ENCODE data around the gene MAMSTR.

MAMSTR gene

DNA sequence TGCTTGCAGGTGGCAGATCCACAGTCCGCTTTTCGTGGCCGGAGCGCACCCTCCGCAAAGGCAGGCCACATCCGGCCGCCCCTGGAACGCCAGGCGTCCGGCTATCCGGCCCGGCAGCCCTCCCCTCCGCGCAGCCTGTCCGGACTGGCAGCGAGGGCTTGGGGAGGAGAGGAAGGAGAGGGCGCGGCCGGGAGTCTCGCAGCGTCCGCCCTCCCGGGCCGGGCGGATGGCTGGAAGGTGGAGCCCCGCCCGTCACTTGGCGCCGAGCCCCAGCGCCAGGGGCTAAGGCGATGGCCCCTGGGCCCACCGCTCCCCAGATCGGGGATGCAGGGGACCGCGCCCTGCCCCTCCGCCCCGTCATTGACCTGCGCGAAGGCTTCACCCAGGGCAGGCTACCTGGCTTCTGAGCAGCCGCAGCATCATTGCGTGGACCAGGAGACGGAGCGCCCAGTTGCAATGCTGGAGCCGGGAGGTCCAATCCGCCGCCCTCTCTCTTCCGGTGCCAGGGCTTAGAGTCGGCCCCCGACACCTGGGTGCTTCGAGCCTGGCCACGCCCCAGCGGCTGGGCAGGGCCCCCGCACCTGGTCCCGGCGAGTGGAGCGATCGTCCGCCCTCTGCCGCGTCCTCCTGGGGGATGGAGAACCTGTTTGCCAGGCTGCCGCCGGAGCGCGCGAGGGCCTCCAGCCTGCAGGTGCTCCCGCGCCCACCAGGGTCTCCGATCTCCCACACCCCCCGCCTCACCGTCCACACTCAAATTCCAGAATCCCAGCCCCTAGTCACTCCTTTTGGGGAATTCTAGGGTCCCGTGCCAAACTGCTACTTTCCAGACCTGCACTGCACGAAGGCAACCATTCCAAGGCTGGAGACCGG, 33.2 kb upstream of the MAMSTR start, which contains the start of gene FUT1:
TSS of gene FUT1 (minus strand) at position 146 of the 870 bp plus-strand sequence. CDS start 1,360 bp downstream, outside the sequence.
- Mint-ChIP-seq H3K4me1 (ENCODE audit: low read depth in 2 of 2) (peaks cover 8 to 14% of the 10 kb centered on the region in 2 donors), H3K27me3 (peaks cover 34 to 71% of the 10 kb centered on the region in 2 donors), H3K36me3 (ENCODE audit: insufficient read depth) (no peaks in the 10 kb centered on the region), H3K27ac (no peak within 1 kb of the TSS), H3K9me3 (no peaks in the 10 kb centered on the region), H3K4me3 (peak within 1 kb of the TSS; percentile 73 to 76)
- ATAC-seq (replicated peaks) (peak; percentile 76), DNase-seq (peak in 1 of 3 experiments; percentile 18)

DNA sequence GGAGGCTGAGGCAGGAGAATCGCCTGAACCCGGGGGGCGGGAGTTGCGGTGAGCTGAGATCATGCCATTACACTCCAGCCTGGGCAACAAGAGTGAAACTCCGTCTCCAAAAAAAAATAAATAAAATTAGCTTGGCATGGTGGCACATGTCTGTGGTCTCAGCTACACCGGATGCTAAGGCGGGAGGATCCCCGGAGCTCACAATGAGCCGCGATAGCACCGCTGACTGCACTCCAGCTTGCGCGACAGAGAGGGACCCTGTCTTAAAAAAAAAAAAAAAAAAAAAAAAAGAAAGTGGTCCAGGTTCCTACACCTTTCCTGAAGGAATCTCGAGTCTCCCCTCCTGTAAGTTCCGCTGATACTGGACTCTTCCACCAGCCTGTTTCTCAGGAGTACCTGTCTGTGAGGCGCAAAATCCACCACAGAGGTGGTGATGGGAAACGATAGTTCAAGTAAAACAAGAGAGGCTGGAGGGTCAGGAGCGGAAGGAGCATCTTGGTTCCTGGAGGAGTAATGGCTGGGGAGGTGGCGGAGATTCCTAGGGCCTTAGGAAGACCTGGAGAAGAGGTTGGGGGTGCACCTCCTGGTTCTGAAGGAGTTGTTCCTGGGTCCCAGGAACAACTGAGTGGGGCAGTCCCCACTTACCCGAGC, 32.4 kb upstream of the MAMSTR start:
- Mint-ChIP-seq H3K9me3 (no peaks in the 10 kb centered on the region), H3K4me3 (peak overlapping the region; percentile 73 to 76), H3K4me1 (ENCODE audit: low read depth in 2 of 2) (peaks cover 8 to 14% of the 10 kb centered on the region in 2 donors), H3K27ac (no peak overlapping the region), H3K36me3 (ENCODE audit: insufficient read depth) (peaks cover 3% of the 10 kb centered on the region), H3K27me3 (peaks cover 34 to 79% of the 10 kb centered on the region in 2 donors)
- ATAC-seq (replicated peaks): no peak
- no peak for DNase-seq

DNA sequence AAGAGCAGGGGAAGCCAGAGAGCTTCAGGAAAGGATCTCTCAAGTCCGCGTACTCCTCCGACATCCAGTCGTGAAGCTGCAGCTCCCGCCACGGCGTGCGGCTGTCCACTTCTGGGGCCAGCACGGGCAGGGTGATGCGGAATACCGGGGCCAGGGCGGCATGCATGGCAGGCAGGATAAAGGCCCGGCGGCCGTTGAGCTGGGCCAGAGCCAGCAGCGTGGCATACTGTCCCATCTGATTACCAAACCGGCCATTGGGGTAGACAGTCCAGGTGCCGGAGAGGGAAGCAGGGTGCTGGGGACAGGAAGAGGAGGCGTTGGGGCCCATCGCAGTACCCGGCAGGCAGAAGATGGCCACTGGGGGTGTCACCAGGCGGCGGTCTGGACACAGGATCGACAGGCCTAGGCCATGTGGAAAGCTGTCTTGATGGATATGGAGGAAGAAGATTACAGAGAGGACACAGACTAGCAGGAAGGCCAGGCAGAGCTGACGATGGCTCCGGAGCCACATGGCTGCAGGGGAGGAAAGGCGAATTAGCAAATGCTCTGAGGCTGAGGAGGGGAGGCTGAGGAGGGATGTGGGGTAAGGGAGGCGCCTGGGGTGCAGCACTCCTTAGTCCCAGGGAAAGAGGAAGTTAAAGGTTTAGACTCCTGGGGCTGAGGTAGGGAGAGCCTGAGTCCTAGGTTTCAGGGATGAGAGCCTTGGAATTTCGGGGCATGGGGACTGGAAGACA, 31.4 kb upstream of the MAMSTR start:
- Mint-ChIP-seq H3K9me3 (no peaks in the 10 kb centered on the region), H3K27me3 (peaks cover 40 to 81% of the 10 kb centered on the region in 2 donors), H3K27ac (no peak overlapping the region), H3K4me3 (peak overlapping the region; percentile 24 to 52), H3K4me1 (ENCODE audit: low read depth in 2 of 2) (peaks cover 8 to 17% of the 10 kb centered on the region in 2 donors), H3K36me3 (ENCODE audit: insufficient read depth) (peaks cover 3% of the 10 kb centered on the region)
- ATAC-seq (replicated peaks) (no peak), DNase-seq (no peak)

DNA sequence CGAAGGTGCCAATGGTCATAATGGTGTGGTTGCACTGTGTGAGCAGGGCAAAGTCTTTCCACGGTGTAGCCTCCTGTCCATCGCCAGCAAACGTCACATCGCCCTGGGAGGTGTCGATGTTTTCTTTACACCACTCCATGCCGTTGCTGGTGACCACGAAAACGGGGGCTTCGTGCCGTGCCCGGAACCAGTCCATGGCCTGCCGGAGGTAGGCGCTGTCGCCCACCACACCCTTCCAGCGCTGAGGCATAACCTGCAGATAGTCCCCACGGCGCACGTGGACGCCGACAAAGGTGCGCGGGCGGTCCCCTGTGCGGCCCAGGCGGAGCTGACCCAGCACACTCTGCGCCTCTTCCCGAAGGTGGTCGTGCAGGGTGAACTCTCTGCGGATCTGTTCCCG, 30.8 kb upstream of the MAMSTR start:
- Mint-ChIP-seq H3K4me1 (ENCODE audit: low read depth in 2 of 2) (peaks cover 10 to 18% of the 10 kb centered on the region in 2 donors), H3K36me3 (ENCODE audit: insufficient read depth) (peaks cover 3% of the 10 kb centered on the region), H3K27me3 (peaks cover 46 to 81% of the 10 kb centered on the region in 2 donors), H3K27ac (no peak overlapping the region), H3K4me3 (no peak overlapping the region), H3K9me3 (no peaks in the 10 kb centered on the region)
- DNase-seq (no peak), ATAC-seq (replicated peaks) (no peak)

DNA sequence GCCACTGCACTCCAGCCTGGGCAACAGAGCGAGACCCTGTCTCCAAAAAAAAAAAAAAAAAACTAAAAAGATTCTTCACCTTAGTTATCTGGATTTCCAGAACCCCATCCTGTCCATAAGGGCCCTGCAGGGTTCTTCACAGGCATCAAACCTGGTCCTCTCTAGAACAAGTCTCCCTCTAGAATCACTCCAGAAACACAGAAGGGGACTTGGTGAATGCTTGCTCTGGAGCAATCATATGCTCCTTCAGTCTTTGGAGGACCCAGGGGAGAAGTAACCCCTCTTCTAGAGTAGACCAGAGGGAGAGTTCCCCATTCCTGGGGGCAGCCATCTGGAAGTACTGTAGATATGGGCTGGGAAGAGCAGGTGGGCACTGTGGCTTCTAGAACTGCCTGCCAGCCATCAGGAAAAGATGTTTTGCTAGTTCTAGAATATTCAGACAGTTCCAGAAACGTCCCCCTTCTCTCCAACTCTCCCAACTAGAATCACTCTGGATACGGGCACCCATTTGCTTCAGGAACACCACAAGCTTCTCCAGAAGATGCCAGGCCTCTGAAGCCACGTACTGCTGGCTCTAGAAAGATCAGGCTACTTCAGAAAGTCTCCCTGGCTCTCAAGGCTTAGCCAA, 30.2 kb upstream of the MAMSTR start:
- ATAC-seq (replicated peaks) (no peak), DNase-seq (no peak)
- no peaks in the 10 kb centered on the region for H3K9me3 Mint-ChIP-seq
- H3K4me1 Mint-ChIP-seq (ENCODE audit: low read depth in 2 of 2): peaks cover 10 to 18% of the 10 kb centered on the region in 2 donors
- peaks cover 3% of the 10 kb centered on the region for H3K36me3 Mint-ChIP-seq (ENCODE audit: insufficient read depth)
- H3K27ac Mint-ChIP-seq: no peak overlapping the region
- H3K4me3 Mint-ChIP-seq: no peak overlapping the region
- peaks cover 42 to 77% of the 10 kb centered on the region in 2 donors for H3K27me3 Mint-ChIP-seq

DNA sequence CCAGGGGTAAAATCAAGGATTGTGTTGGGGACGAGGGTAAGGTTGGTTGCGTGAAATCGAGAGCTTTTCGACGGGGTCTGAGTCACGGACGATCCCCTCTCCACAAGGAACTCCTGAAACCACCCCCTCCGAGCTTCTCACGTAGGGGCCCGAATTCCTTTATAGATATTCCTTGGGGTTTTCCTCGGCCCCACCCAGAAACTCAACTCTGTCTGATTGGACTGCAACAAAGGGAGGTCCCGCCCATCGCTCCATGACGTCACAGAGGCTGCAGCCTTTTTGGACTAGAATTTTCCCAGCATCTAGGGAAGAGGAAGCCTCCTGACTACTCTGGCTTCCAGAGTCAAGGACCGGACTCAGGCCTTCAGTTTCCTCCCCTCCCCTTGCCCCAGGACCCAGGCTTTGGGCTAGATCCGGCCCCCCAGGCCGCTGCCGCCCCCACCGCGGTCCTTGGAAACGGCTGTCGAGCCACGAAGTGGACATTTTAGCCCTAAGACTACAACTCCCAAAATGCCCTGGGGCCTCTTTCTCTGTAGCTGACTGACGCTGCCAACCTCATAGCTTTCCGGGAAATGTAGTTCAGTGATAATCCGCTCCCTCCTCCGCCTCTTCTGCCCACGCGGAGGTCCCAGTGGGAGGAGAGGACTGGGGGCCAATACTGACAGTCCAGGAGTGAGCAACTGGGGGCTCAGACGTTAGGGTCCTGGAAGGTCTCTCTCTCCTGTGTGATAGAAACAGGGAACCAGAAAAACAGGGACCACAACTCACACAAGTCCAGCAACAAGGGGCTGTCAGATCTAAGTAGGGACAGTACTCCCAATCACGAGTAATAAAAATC, 27.4 kb upstream of the MAMSTR start, which contains the start of gene IZUMO1:
TSS of gene IZUMO1 (minus strand) at position 172 of the 838 bp plus-strand sequence. CDS start 1,050 bp downstream, outside the sequence.
- DNase-seq (peak; percentile 34 to 46 (median 38)), ATAC-seq (replicated peaks) (peak; percentile 77)
- Mint-ChIP-seq H3K4me3 (no peak within 1 kb of the TSS), H3K36me3 (ENCODE audit: insufficient read depth) (peaks cover 3% of the 10 kb centered on the region), H3K4me1 (ENCODE audit: low read depth in 2 of 2) (peaks cover 2 to 6% of the 10 kb centered on the region in 2 donors), H3K27ac (no peak within 1 kb of the TSS), H3K9me3 (no peaks in the 10 kb centered on the region), H3K27me3 (peaks cover 25 to 64% of the 10 kb centered on the region in 2 donors)

DNA sequence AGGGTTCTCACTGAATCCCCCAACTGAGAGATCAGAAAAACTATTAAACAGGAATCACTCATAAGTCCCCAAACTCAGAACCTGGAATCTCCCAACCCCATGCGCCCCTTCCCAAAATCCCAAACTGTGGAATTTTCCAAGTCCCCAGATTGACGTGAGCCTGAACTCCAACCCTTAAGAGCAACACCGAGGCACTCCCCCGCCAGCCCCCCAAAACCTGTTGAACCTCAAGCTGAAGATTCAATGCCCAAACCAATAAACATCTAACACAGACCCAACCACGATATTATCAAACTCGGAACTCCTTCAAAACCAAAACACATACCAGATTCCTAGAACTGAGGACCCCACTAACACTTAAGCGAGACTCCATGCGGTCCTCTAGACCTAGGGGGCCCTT, 26.6 kb upstream of the MAMSTR start:
- Mint-ChIP-seq H3K27ac (no peak overlapping the region), H3K4me3 (no peak overlapping the region), H3K36me3 (ENCODE audit: insufficient read depth) (peaks cover 3% of the 10 kb centered on the region), H3K9me3 (no peaks in the 10 kb centered on the region), H3K27me3 (peaks cover 20 to 56% of the 10 kb centered on the region in 2 donors), H3K4me1 (ENCODE audit: low read depth in 2 of 2) (peaks cover 6% of the 10 kb centered on the region in 2 donors)
- DNase-seq (no peak), ATAC-seq (replicated peaks) (no peak)

DNA sequence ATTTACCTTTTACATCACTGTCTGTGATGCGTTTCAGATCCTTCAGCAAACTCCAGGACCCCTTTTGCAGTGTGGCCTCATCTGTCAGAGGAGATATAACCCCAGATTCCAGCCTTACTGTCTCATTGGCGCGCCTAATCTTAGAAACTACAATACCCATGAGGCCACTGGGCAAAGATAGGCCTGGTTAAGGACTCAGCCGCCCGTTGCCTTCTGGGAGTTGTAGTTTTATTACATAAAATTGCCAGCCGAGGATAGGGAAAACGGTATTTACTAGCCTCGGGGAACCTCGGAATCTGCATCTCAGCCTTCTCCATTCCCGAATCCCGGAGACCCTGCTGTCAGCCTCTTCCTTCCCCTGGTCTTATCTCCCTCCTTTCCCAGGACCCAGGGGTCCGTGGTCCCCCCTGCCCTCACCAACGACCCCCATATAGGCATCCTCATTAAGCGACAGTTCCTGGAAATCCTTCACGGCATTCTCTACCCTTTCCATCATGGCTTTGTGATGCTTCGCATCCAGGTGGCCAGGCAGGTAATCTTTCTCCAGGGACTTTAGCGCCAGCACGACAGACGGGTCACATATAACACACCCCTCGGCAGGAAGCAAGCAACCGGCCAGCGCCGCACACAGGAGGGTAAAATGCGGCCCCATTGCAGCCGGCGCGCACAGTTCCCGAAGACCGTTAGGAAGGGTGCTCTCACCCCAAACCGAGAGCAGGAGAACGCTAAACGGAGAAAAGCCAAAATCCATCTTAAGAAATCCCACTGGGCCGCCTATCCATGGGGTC, 25.9 kb upstream of the MAMSTR start:
- no peak overlapping the region for H3K27ac Mint-ChIP-seq
- DNase-seq: peak; percentile 44 to 50 (median 47)
- ATAC-seq (replicated peaks): peak; percentile 82

DNA sequence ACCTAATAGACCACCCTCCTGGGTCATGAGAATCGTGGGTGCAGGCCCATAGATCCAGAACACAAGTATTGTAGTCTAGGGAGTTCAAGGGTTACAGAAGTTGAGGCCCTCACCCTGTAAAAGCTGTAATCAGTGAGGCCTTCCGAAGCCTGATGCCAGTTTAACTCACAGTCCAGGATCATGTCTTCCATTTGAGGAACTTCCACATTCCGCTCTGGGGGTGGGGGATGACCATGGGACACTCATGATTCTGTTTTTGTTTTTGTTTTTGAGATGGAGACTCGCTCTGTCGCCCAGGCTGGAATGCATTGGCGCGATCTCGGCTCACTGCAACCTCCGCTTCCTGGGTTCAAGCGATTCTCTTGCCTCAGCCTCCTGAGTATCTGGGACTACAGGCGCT, 22.6 kb upstream of the MAMSTR start:
- DNase-seq: no peak
- H3K9me3 Mint-ChIP-seq: no peaks in the 10 kb centered on the region
- peaks cover 12 to 14% of the 10 kb centered on the region in 2 donors for H3K4me1 Mint-ChIP-seq (ENCODE audit: low read depth in 2 of 2)
- no peak overlapping the region for H3K4me3 Mint-ChIP-seq
- peaks cover under 1% of the 10 kb centered on the region for H3K36me3 Mint-ChIP-seq (ENCODE audit: insufficient read depth)
- no peak overlapping the region for H3K27ac Mint-ChIP-seq
- no peak for ATAC-seq (replicated peaks)
- H3K27me3 Mint-ChIP-seq: peaks cover 12 to 33% of the 10 kb centered on the region in 2 donors

More for the DNA sequence above, 25.9 kb upstream of the MAMSTR start:
- Mint-ChIP-seq H3K36me3 (ENCODE audit: insufficient read depth) (peaks cover 3% of the 10 kb centered on the region), H3K27me3 (peaks cover 13 to 49% of the 10 kb centered on the region in 2 donors), H3K4me1 (ENCODE audit: low read depth in 2 of 2) (peaks cover 7 to 8% of the 10 kb centered on the region in 2 donors), H3K9me3 (no peaks in the 10 kb centered on the region), H3K4me3 (peak overlapping the region in 1 of 2 donors; percentile 42)

DNA sequence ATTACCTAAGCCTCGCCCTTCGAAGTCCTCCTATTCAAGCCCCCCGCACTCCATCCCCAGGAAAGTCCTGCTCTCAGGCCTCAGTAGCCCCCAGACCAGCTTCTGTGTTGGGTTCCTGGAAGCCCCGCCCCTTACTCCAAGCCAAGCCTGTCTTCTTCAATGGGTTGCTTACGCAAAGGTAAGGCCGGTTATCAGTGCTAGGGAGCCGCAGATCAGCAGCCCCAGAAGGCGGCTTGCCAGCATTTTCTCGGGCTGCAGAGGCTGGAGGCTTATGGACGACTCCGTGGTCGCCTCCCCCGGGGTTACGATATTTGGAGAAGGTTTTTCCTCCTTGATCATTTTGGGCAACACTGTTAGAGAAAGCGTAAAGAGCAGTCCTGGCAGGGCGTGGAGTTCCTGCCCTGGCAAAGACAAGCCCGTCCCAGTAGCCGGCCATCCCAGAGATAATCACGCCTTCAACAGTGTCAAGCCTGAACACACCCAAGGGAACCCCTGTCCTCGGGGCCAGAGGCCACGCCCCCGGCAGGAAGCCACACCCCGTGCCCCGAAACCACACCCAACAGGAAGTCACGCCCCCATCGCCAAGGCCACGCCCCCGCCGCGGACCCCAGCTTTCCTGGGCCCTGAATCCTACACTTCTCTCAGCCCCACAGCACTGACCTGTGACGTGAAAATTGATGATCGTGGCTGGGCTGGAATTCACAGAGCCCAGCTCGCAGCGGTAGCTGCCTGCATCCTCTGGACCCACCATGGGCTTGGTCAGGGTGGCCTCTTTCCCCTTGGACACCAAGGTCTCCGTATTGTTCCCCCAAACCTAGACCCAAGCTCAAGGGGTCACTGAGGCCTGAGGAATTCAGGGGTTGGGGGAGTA, 21.8 kb upstream of the MAMSTR start:
- Mint-ChIP-seq H3K27ac (no peak overlapping the region), H3K4me3 (no peak overlapping the region), H3K36me3 (ENCODE audit: insufficient read depth) (no peaks in the 10 kb centered on the region), H3K27me3 (peaks cover 10 to 26% of the 10 kb centered on the region in 2 donors), H3K4me1 (ENCODE audit: low read depth in 2 of 2) (peaks cover 12 to 14% of the 10 kb centered on the region in 2 donors), H3K9me3 (no peaks in the 10 kb centered on the region)
- ATAC-seq (replicated peaks): no peak
- no peak for DNase-seq

Data from effector memory CD8-positive, alpha-beta T cell (primary cell).